ACC112 (cell line): ENCODE measurements around the gene TGM3.
A peak's percentile ranks its signal among the peaks of the same experiment; 100 is the strongest.

ENCODE experiments used
- H2AFZ ChIP-seq: fragments of 200-600 bp; sonication (generic); one replicate; pipeline ENCODE4 v1.6.0; 2017; ENCODE audit warnings: antibody characterized with exemption, low read length; ENCODE audit not compliant: unreplicated experiment
- H3K27ac ChIP-seq: fragments of 200-600 bp; sonication (generic); 2 replicates; pipeline ENCODE4 v1.5.1; 2014; ENCODE audit warnings: low read depth, mild to moderate bottlenecking, antibody characterized with exemption, low read length, moderate library complexity
- H3K27me3 ChIP-seq: fragments of 200-600 bp; sonication (generic); 2 replicates; pipeline ENCODE4 v1.6.1; 2014; ENCODE audit warnings: mild to moderate bottlenecking, antibody characterized with exemption, low read length, moderate library complexity, mixed read lengths; ENCODE audit not compliant: insufficient read depth
- H3K36me3 ChIP-seq: fragments of 200-600 bp; sonication (generic); 2 replicates; pipeline ENCODE4 v1.6.1; 2016; ENCODE audit warnings: mild to moderate bottlenecking, antibody characterized with exemption, low read length, moderate library complexity, mixed read lengths; ENCODE audit not compliant: insufficient read depth
- H3K4me1 ChIP-seq: fragments of 200-600 bp; sonication (generic); one replicate; pipeline ENCODE4 v1.6.1; 2016; ENCODE audit warnings: low read length, mixed read lengths; ENCODE audit not compliant: insufficient read depth, unreplicated experiment, control insufficient read depth
- H3K4me3 ChIP-seq: fragments of 200-600 bp; sonication (generic); 2 replicates; pipeline ENCODE4 v1.5.1; 2014; ENCODE audit warnings: mild to moderate bottlenecking, low read depth, low read length
- H3K79me2 ChIP-seq: fragments of 200-600 bp; sonication (generic); one replicate; pipeline ENCODE4 v1.6.0; 2016; ENCODE audit warnings: low read length; ENCODE audit not compliant: control insufficient read depth, unreplicated experiment, insufficient read depth

The TGM3 gene

DNA sequence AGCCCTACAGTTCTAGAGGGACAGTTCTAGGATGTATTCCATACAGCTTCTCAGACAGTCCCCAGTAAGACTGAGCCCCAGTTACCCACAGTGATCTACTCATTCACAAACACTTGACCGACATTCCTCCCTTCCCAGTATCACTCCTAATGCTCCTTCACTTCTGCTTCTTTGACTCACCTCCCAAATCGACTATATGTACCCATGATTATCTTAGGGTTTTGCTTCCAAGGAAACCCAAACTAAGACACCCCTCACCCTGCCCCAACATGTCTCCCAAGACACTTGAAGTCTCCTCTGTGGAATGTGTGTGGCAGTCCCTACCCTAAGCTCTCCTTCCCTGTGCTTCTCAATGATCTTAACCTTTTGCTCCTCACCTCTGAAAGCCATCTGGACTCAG, 61.3 kb downstream of the TGM3 start:
- H3K79me2 ChIP-seq, result no peaks in the 10 kb centered on the region
- no peaks in the 10 kb centered on the region for H3K4me1 ChIP-seq
- no peak overlapping the region for H3K4me3 ChIP-seq
- no peak overlapping the region for H3K27ac ChIP-seq
- no peaks in the 10 kb centered on the region for H3K36me3 ChIP-seq
- no peaks in the 10 kb centered on the region for H3K27me3 ChIP-seq
- no peak overlapping the region for H2AFZ ChIP-seq

DNA sequence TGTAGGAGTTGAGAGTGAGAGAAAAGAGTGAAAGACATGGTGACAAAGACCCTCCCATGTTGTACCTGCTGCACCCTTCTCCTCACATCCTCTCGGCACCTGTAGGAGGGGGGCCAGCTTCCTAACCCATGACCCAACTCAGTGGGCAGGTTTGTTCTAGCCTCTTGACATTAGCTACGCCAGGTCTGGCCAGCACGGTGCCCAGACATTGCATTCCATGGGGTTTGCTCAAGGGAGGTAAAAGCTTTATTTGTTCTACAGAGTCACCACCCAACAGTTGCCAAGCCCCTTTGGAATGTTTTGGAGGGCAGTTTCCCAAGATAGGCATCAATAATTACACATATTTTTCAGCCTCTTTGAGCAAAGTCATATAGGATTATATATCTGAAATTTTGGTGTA, 62.2 kb downstream of the TGM3 start:
- no peak overlapping the region for H3K27ac ChIP-seq
- no peaks in the 10 kb centered on the region for H3K4me1 ChIP-seq
- no peaks in the 10 kb centered on the region for H3K27me3 ChIP-seq
- no peak overlapping the region for H2AFZ ChIP-seq
- no peaks in the 10 kb centered on the region for H3K36me3 ChIP-seq
- H3K4me3 ChIP-seq, result no peak overlapping the region
- H3K79me2 ChIP-seq, result no peaks in the 10 kb centered on the region

DNA sequence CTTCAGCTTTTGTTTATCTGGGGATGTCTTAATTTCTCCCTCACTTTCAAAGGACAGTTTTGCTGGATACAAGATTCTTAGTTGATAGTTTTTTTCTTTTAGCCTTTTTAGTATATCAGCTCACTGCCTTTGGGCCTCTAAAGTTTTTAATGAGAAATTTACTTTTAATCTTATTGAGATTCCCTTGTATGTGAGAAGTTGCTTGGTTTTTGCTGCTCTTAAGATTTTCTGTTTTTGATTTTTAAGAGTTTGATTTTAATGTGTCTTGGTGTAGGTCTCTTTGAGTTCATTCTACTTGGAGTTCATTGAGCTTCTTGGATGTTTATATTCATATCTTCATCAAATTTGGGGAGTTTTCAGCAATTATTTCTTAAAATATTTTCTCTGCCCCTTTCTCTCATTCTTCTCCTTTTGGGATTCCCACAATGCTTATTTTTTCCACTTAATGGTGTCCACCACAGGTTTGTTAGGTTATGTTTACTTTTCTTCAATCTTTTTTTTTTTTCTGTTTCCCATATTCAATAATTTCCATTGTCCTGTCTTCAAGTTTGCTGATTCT, 65.3 kb downstream of the TGM3 start:
- Histone ChIP-seq H3K4me3 (no peak overlapping the region), H3K27ac (no peak overlapping the region), H3K4me1 (peaks cover 8% of the 10 kb centered on the region), H3K36me3 (no peaks in the 10 kb centered on the region), H3K79me2 (no peaks in the 10 kb centered on the region), H3K27me3 (no peaks in the 10 kb centered on the region), H2AFZ (no peak overlapping the region)

DNA sequence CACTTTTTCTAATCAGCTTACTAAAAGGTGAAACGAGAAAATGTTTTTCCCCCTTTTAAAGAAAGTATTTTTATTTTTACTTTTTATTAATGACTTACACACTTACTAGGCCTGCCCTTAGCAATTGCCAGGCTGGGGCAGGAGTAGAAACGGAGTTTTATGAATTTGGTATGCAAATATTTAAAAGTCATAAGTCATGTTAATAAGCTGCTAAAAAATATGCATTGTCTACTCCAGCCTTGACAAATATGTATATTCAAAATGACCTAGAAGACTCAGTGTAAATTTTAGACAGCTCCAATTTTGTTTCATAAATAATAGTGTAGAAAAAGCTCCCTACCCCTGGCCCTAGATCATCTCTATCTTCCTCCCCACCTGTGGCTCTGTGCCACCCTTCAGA, 67.4 kb downstream of the TGM3 start:
- Histone ChIP-seq H3K79me2 (no peaks in the 10 kb centered on the region), H3K36me3 (no peaks in the 10 kb centered on the region), H3K4me3 (no peak overlapping the region), H3K4me1 (peaks cover 8% of the 10 kb centered on the region), H3K27me3 (no peaks in the 10 kb centered on the region; the same call in 1 of the 2 replicates), H3K27ac (no peak overlapping the region), H2AFZ (no peak overlapping the region)

DNA sequence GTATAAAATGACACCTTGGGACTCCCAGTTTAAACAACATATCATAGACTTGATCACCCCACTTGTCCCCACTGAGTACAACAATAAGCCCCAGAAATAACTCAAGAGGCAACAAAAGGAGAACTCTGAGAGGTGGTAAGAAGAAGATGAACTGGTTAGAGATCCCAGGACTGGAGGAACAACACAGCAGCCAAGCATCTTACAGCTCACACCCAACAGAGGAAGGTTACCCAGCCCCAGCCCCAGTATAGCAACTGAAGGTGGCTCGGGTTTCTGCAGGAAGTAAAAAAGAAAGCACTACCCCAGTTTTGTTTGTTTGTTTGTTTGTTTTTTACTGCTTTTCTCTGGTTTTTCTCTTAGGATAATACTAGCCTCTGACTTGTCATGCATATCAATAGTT, 67.8 kb downstream of the TGM3 start:
- Histone ChIP-seq H3K79me2 (no peaks in the 10 kb centered on the region), H3K27ac (peak overlapping the region; percentile 37), H3K36me3 (no peaks in the 10 kb centered on the region), H3K27me3 (peaks cover 3% of the 10 kb centered on the region; the same call in 1 of the 2 replicates), H3K4me1 (peaks cover 8% of the 10 kb centered on the region), H2AFZ (no peak overlapping the region), H3K4me3 (peak overlapping the region; percentile 11; the same call in 1 of the 2 replicates)

DNA sequence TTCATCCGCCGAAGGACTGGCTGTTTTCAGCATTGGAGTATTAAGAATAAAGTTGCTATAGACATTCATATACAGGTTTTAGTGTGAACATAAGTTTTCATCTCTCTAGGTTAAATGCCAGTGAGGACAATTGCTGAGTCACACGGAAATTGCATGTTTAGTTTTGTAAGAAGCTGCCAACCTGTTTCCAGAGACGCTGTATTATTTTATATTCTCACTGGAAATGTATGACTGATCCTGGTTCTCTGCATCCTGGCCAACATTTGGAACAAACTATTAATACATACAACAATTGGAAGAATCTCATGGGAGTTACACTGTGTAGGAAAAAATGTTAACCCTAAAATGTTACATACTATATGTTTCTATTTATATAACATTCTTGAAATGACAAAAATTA, 68.2 kb downstream of the TGM3 start:
- H3K27me3 ChIP-seq, result peaks cover 3% of the 10 kb centered on the region; the same call in 1 of the 2 replicates
- no peak overlapping the region for H2AFZ ChIP-seq
- no peaks in the 10 kb centered on the region for H3K79me2 ChIP-seq
- H3K4me3 ChIP-seq, result peak overlapping the region; percentile 11; the same call in 1 of the 2 replicates
- H3K4me1 ChIP-seq, result peaks cover 8% of the 10 kb centered on the region
- H3K36me3 ChIP-seq, result no peaks in the 10 kb centered on the region
- peak overlapping the region; percentile 37 for H3K27ac ChIP-seq

DNA sequence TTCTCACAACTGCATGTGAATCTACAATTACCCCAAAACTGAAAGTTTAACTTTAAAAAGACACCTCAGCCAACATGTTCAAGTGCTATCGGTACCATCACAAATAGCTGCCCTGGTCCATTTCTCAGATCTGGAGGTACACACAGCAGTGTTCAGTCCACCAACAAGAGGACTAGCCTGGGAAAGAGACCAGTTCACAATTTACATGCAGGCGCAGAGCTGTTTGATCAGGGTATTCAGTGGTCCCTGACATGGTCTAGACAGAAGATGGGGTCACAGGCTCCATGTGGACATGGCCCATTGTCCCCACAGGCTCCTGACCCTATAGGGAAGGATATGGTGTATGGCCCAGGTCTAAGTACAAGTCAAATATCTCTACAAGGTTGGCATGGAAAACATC, 69.3 kb downstream of the TGM3 start:
- peaks cover 8% of the 10 kb centered on the region for H3K4me1 ChIP-seq
- H3K27ac ChIP-seq, result no peak overlapping the region
- no peaks in the 10 kb centered on the region for H3K36me3 ChIP-seq
- H3K79me2 ChIP-seq, result no peaks in the 10 kb centered on the region
- H2AFZ ChIP-seq, result no peak overlapping the region
- no peak overlapping the region for H3K4me3 ChIP-seq
- H3K27me3 ChIP-seq, result peaks cover 6% of the 10 kb centered on the region; the same call in 1 of the 2 replicates

DNA sequence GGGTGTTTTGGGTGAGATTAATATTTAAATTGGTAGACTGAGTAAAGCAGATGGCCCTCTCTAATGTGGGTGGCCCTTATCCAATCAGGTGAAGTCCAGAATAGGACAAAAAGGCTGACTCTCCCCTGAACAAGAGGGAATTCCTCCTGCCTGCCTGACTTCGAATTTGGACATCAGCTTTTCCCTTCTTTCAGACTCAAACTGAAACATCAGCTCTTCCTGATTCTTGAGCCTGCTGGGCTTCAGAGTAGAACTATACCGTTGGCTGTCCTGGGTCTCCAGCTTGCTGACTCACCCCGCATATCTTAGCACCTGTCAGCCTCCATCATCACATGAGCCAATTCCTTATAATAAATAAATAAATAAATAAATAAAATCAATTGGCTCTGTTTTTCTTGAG, 69.9 kb downstream of the TGM3 start:
- Histone ChIP-seq H3K79me2 (no peaks in the 10 kb centered on the region), H3K27me3 (peaks cover 12% of the 10 kb centered on the region; the same call in 1 of the 2 replicates), H2AFZ (no peak overlapping the region), H3K4me3 (no peak overlapping the region), H3K4me1 (peaks cover 8% of the 10 kb centered on the region), H3K27ac (no peak overlapping the region), H3K36me3 (no peaks in the 10 kb centered on the region)

DNA sequence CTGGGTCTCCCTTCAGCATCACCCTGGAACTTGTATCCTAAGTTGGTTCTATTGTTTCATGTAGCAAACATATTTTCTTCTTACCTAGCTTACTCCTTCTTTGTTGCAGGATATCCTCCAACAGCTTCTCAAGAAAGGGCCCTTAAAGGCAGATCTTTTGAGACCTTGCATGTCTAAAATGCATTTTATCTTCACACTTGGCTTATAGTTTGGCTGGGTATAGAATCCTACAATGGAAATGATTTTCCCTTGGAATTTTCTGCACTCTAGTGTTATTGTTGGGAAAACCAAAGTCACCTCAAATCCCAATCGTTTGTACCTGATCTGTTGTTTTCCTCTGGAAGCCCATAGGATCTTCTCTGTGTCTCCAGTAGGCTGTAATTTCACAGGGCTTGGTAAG, 72.8 kb downstream of the TGM3 start:
- no peak overlapping the region for H3K4me3 ChIP-seq
- H3K36me3 ChIP-seq, result no peaks in the 10 kb centered on the region
- H2AFZ ChIP-seq, result no peak overlapping the region
- peaks cover 5% of the 10 kb centered on the region for H3K4me1 ChIP-seq
- H3K27ac ChIP-seq, result no peak overlapping the region
- H3K79me2 ChIP-seq, result no peaks in the 10 kb centered on the region
- H3K27me3 ChIP-seq, result peaks cover 20% of the 10 kb centered on the region; the same call in 1 of the 2 replicates

DNA sequence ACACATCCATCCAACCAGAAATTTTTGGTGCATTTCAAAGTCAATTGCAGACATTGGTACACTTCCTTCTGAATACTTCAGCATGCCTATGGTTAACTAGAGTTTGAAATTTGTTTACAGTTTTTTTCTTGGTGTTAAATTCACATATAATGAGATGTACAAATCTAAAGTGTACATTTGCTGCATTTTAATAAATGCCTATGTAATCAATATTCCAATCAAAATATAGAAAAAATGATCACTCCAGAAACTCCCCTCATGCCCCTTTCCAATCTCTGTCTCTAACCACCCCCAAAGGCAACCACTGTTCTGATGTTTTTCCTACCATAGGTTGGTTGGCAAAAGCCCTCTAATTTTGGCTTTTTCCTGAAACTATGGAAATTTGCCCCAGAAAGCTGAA, 77.3 kb downstream of the TGM3 start:
- Histone ChIP-seq H3K4me1 (no peaks in the 10 kb centered on the region), H3K36me3 (no peaks in the 10 kb centered on the region), H3K4me3 (no peak overlapping the region), H3K27ac (no peak overlapping the region), H2AFZ (no peak overlapping the region), H3K27me3 (peaks cover 20% of the 10 kb centered on the region; the same call in 1 of the 2 replicates), H3K79me2 (no peaks in the 10 kb centered on the region)

DNA sequence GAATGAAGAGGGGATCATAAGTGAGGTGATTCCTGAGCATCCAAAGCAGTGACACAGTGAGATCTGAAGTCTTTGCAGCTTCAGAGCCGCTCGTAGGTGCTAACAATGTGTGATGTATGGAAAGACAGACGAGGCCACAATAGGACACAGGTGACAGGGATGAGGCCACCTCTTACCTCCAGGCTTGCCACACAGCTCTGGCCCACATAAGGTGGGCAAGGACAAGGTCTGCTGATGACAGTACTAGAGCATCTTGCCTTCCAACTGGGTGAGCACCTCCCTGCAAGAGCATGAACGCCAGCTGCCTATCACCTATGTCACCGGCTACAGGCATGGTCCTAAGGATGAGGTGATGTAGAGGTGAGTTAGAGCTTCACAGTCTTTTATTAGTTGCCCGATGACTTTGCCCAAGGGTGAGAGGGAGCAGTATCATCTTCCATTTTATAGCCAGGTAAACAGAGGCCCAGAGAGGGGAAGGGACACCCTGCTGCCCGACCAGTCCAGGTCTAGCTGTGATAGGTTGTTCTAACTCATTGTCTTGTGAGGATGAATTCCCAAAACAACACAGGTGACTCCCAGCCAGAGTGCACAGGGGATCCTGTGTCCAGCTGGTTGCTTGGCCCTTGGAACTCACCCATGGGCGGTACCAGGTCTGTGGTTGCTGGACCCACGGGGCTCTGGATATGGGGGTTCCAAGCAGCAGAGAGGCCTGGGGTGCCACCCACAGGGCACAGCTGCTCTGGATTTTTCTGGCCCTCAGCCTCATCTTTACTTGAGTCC, 78.7 kb downstream of the TGM3 start:
- Histone ChIP-seq H3K4me1 (no peaks in the 10 kb centered on the region), H3K79me2 (no peaks in the 10 kb centered on the region), H3K36me3 (no peaks in the 10 kb centered on the region), H3K4me3 (no peak overlapping the region), H2AFZ (no peak overlapping the region), H3K27me3 (peaks cover 17% of the 10 kb centered on the region; the same call in 1 of the 2 replicates), H3K27ac (no peak overlapping the region)
